H9 (cell line): ENCODE measurements around the gene CERS4. TPM values are rescaled to one million over a fixed set of nuclear protein-coding genes. Genes with fewer than 3 reads are reported as not detected.

ENCODE experiments used
- DNase-seq: peaks from one replicate; pipeline ENCODE4 v3.0.0-alpha.2; 2017
- H2AFZ ChIP-seq: one replicate; pipeline ENCODE4 v1.6.1; 2013; ENCODE audit warnings: mild to moderate bottlenecking, low read length, control low read depth, moderate library complexity
- H2AK5ac ChIP-seq: 2 replicates; pipeline ENCODE4 v1.6.1; 2013; ENCODE audit warnings: low read length, control low read depth, mixed read lengths; ENCODE audit not compliant: insufficient read length
- H2BK120ac ChIP-seq: one replicate; pipeline ENCODE4 v1.6.1; 2013; ENCODE audit warnings: low read depth, mild to moderate bottlenecking, low read length, control low read depth, inconsistent platforms; ENCODE audit not compliant: poor library complexity, severe bottlenecking
- H2BK12ac ChIP-seq: 2 replicates; pipeline ENCODE4 v1.6.1; 2013; ENCODE audit warnings: low read length, control low read depth, mixed read lengths, low read depth; ENCODE audit not compliant: insufficient read length
- H2BK15ac ChIP-seq: 2 replicates; pipeline ENCODE4 v1.6.1; 2013; ENCODE audit warnings: low read depth, low read length, control low read depth
- H2BK20ac ChIP-seq: one replicate; pipeline ENCODE4 v1.6.1; 2013; ENCODE audit warnings: low read depth, mild to moderate bottlenecking, low read length, control low read depth, inconsistent platforms; ENCODE audit not compliant: poor library complexity, severe bottlenecking
- H2BK5ac ChIP-seq: 2 replicates; pipeline ENCODE4 v1.6.1; 2013; ENCODE audit warnings: low read length, control low read depth, mixed read lengths; ENCODE audit not compliant: insufficient read length
- H3K14ac ChIP-seq: 2 replicates; pipeline ENCODE4 v1.6.1; 2013; ENCODE audit warnings: low read length, control low read depth; ENCODE audit not compliant: insufficient read depth
- H3K18ac ChIP-seq: 2 replicates; pipeline ENCODE4 v1.6.1; 2013; ENCODE audit warnings: low read depth, mild to moderate bottlenecking, mixed read lengths, low read length, control low read depth; ENCODE audit not compliant: insufficient read length
- H3K23ac ChIP-seq: 2 replicates; pipeline ENCODE4 v1.6.1; 2013; ENCODE audit warnings: low read length, control low read depth, mixed read lengths, low read depth; ENCODE audit not compliant: insufficient read length
- H3K23me2 ChIP-seq: 2 replicates; pipeline ENCODE4 v1.6.1; 2013; ENCODE audit warnings: low read depth, mild to moderate bottlenecking, mixed read lengths, low read length, control low read depth; ENCODE audit not compliant: insufficient read length, poor library complexity, severe bottlenecking
- H3K27ac ChIP-seq: 2 replicates; pipeline ENCODE4 v1.5.1; 2013; ENCODE audit warnings: low read length, control low read depth, mixed read lengths, low read depth; ENCODE audit not compliant: insufficient read length
- H3K27me3 ChIP-seq: 2 replicates; pipeline ENCODE4 v1.6.1; 2013; ENCODE audit warnings: low read length, control low read depth, inconsistent platforms; ENCODE audit not compliant: insufficient read depth
- H3K4ac ChIP-seq: 2 replicates; pipeline ENCODE4 v1.6.1; 2013; ENCODE audit warnings: low read depth, mild to moderate bottlenecking, control low read depth, inconsistent platforms, low read length, moderate library complexity
- H3K4me1 ChIP-seq: 2 replicates; pipeline ENCODE4 v1.6.1; 2013; ENCODE audit warnings: low read length, control low read depth, inconsistent platforms; ENCODE audit not compliant: insufficient read depth
- H3K4me2 ChIP-seq: 2 replicates; pipeline ENCODE4 v1.6.1; 2013; ENCODE audit warnings: low read length, control low read depth, mixed read lengths; ENCODE audit not compliant: insufficient read length, insufficient read depth
- H3K56ac ChIP-seq: 2 replicates; pipeline ENCODE4 v1.6.1; 2013; ENCODE audit warnings: low read depth, mild to moderate bottlenecking, mixed read lengths, low read length, control low read depth; ENCODE audit not compliant: insufficient read length
- H3K79me1 ChIP-seq: 2 replicates; pipeline ENCODE4 v1.6.1; 2013; ENCODE audit warnings: low read depth, mild to moderate bottlenecking, moderate library complexity, low read length, control low read depth, inconsistent platforms; ENCODE audit not compliant: insufficient read depth, poor library complexity, severe bottlenecking
- H3K79me2 ChIP-seq: 2 replicates; pipeline ENCODE4 v1.6.1; 2013; ENCODE audit warnings: low read length, control low read depth, inconsistent platforms; ENCODE audit not compliant: insufficient read depth
- H3K9ac ChIP-seq: 2 replicates; pipeline ENCODE4 v1.6.1; 2013; ENCODE audit warnings: low read length, control low read depth, mixed read lengths; ENCODE audit not compliant: insufficient read length; ENCODE audit errors: extremely low read depth
- H3K9me3 ChIP-seq: one replicate; pipeline ENCODE4 v1.6.1; 2013; ENCODE audit warnings: low read depth, low read length, inconsistent platforms; ENCODE audit not compliant: control insufficient read depth
- H3T11ph ChIP-seq: one replicate; pipeline ENCODE4 v1.6.1; 2013; ENCODE audit warnings: mild to moderate bottlenecking, low read length, control low read depth, inconsistent platforms
- H4K20me1 ChIP-seq: one replicate; pipeline ENCODE4 v1.6.1; 2013; ENCODE audit not compliant: control insufficient read depth, insufficient read length, insufficient read depth
- H4K5ac ChIP-seq: 2 replicates; pipeline ENCODE4 v1.6.1; 2013; ENCODE audit warnings: low read depth, mild to moderate bottlenecking, mixed read lengths, low read length, control low read depth; ENCODE audit not compliant: insufficient read length
- H4K8ac ChIP-seq: replicated peaks from 2 replicates; pipeline ENCODE4 v1.6.1; 2013; ENCODE audit warnings: low read length, control low read depth, mixed read lengths, low read depth; ENCODE audit not compliant: insufficient read length
- H4K91ac ChIP-seq: 2 replicates; pipeline ENCODE4 v1.6.1; 2013; ENCODE audit warnings: low read depth, mild to moderate bottlenecking, moderate library complexity, mixed read lengths, low read length, control low read depth; ENCODE audit not compliant: insufficient read length
- H3K27ac Mint-ChIP-seq, 3 experiments: 2 replicates in 2 of 3; 3 replicates in 1 of 3; pipeline ENCODE4 v1.8.0; 2020 to 2021; ENCODE audit warnings: mixed read lengths in 3 of 3, mild to moderate bottlenecking in 1 of 3, moderate library complexity in 1 of 3
- H3K27me3 Mint-ChIP-seq: 2 replicates; pipeline ENCODE4 v1.8.0; 2021; ENCODE audit warnings: low read depth, mild to moderate bottlenecking, moderate library complexity, mixed read lengths
- H3K36me3 Mint-ChIP-seq, 3 experiments: 2 replicates in 2 of 3; 3 replicates in 1 of 3; pipeline ENCODE4 v1.8.0; 2020 to 2021; ENCODE audit warnings: low read depth in 3 of 3, mixed read lengths in 3 of 3; ENCODE audit not compliant: insufficient read depth in 1 of 3
- H3K4me1 Mint-ChIP-seq, 2 experiments: 2 replicates each; pipeline ENCODE4 v1.8.0; 2020; ENCODE audit warnings: mixed read lengths in 2 of 2
- H3K4me3 Mint-ChIP-seq, 2 experiments: 2 replicates in 1 of 2; 3 replicates in 1 of 2; pipeline ENCODE4 v1.8.0; 2020 to 2021; ENCODE audit warnings: mild to moderate bottlenecking in 2 of 2, mixed read lengths in 2 of 2, moderate library complexity in 1 of 2
- H3K9me3 Mint-ChIP-seq, 2 experiments: 2 replicates in 1 of 2; 3 replicates in 1 of 2; pipeline ENCODE4 v1.8.0; 2020; ENCODE audit warnings: mild to moderate bottlenecking in 2 of 2, mixed read lengths in 2 of 2, moderate library complexity in 1 of 2
- WGBS: extraction: QIAGEN DNeasy Blood & Tissue Kit; methylation state at CpG from one replicate; pipeline ENCODE4 v1.1.7; 2013; ENCODE audit warnings: missing lambda C conversion rate, low lambda C conversion rate, mixed read lengths; ENCODE audit not compliant: insufficient read length; ENCODE audit errors: extremely low coverage; 5-methylcytosine and 5-hydroxymethylcytosine counted together
- total RNA-seq: library from RNA; stranded (reverse); gene quantifications from 2 replicates; pipeline ENCODE4 v1.2.1, GENCODE V29; 2021
- TF ChIP-seq, protein P1 (sequence below): fragments of 200-600 bp; sonication (generic); conservative IDR thresholded peaks from 3 replicates; pipeline ENCODE4 v1.8.0; 2021; ENCODE audit warnings: antibody characterized with exemption, mild to moderate bottlenecking

CERS4 gene
- total RNA-seq, 1 experiment from 2014 or later = 62.6 TPM

GRCh38 chr19:8167985-8168384 lies 41.2 kb upstream of the CERS4 start:
- TF ChIP-seq, protein P1, sequence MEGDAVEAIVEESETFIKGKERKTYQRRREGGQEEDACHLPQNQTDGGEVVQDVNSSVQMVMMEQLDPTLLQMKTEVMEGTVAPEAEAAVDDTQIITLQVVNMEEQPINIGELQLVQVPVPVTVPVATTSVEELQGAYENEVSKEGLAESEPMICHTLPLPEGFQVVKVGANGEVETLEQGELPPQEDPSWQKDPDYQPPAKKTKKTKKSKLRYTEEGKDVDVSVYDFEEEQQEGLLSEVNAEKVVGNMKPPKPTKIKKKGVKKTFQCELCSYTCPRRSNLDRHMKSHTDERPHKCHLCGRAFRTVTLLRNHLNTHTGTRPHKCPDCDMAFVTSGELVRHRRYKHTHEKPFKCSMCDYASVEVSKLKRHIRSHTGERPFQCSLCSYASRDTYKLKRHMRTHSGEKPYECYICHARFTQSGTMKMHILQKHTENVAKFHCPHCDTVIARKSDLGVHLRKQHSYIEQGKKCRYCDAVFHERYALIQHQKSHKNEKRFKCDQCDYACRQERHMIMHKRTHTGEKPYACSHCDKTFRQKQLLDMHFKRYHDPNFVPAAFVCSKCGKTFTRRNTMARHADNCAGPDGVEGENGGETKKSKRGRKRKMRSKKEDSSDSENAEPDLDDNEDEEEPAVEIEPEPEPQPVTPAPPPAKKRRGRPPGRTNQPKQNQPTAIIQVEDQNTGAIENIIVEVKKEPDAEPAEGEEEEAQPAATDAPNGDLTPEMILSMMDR = no peak
- Histone ChIP-seq H2AK5ac (no peak overlapping the region), H3K4ac (no peak overlapping the region), H2AFZ (no peak overlapping the region), H3K79me1 (no peaks in the 10 kb centered on the region), H4K5ac (no peak overlapping the region), H3K18ac (no peak overlapping the region), H3K23ac (no peak overlapping the region), H2BK20ac (no peak overlapping the region), H3K79me2 (no peaks in the 10 kb centered on the region), H2BK5ac (no peak overlapping the region), H3K4me2 (no peak overlapping the region), H2BK12ac (no peak overlapping the region), H3K27me3 (no peaks in the 10 kb centered on the region), H2BK120ac (no peak overlapping the region), H3K56ac (no peak overlapping the region), H3K9ac (no peak overlapping the region), H3K4me1 (no peaks in the 10 kb centered on the region), H4K20me1 (no peaks in the 10 kb centered on the region), H2BK15ac (no peak overlapping the region), H3T11ph (no peak overlapping the region), H3K14ac (no peak overlapping the region), H3K23me2 (no peaks in the 10 kb centered on the region), H4K8ac (no peak overlapping the region), H4K91ac (no peak overlapping the region), H3K9me3 (no peaks in the 10 kb centered on the region), H3K27ac (no peak overlapping the region)
- no peak for DNase-seq
- Mint-ChIP-seq H3K27me3 (peaks cover 4% of the 10 kb centered on the region; the same call in 1 of the 2 replicates), H3K9me3 (no peaks in the 10 kb centered on the region), H3K4me1 (peaks cover 10 to 11% of the 10 kb centered on the region in 2 experiments), H3K36me3 (no peaks in the 10 kb centered on the region; a peak in 1 of 7 replicates), H3K4me3 (no peak overlapping the region), H3K27ac (no peak overlapping the region)
- WGBS = no CpG with 5 or more reads among the region's 6 CpGs
